Activated CD4-positive, alpha-beta T cell treated with anti-CD3 and anti-CD28 coated beads for 1 hour (primary cell): Measurements from ENCODE around the gene LRTM1.

Experiments
- DNase-seq: peaks from one replicate; pipeline ENCODE4 v3.0.0-alpha.2; 2020

The LRTM1 gene

DNA sequence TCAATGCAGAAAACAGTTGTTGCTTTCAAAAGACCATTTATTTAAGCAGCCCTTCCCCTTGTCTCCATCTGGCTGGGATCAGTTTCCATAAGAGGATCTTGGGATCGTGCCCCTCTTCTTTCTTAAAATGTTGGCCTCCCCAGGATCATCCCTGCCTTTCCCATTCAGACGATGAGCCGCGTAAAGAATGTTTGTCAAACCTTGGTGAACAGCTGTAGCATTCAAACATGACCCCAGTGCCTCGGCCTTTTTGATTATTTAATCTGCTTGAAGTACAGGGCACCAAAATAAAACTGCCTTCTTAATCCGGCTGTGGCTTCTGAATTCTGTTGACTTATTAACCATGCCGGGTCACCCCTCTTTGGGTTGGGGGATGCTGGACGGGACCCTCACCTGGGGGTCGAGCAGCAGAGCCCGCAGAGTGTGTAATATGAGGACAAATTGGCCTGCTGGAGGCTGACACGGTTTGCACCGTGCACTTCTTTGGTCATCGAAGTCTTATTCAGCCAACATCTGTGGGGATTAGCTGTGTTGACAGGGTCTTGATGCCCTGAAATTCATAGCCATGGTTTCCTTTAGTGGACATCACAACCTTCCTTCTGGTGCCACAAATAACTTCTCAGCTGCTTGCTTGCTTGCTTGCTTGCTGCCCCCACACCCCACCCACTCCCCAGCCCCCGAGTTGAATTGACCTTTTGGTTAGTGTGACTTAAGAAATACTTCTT lies at the start of gene LRTM1:
TSS of gene LRTM1 (minus strand) at position 14 of the 725 bp plus-strand sequence. CDS start 148 bp downstream, outside the sequence.
- no peak for DNase-seq

DNA sequence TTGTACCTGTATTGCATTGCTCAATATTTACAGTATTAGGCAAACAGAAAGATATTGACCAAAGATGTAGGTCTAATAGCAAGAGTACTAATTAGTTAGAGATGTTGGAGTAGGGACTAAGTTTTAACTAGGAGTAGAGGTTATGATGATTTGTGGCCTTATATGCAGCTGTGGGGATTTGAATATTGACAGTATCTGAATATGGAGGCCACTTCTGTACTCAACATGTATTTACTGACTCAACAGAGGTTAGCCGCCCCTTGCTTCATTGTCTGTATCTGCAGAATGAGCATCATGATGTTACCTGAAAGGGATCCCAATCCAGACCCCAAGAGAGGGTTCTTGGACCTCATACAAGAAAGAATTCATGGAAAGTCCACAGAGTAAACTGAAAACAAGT lies 49.6 kb upstream of the LRTM1 start:
- DNase-seq = no peak

- no peak for DNase-seq
Observed at GRCh38 chr3:54970895-54971294, 43.0 kb upstream of the LRTM1 start.

GRCh38 chr3:54969652-54970051 lies 41.8 kb upstream of the LRTM1 start:
- no peak for DNase-seq

- DNase-seq = no peak
Observed at GRCh38 chr3:54968546-54969172, 40.8 kb upstream of the LRTM1 start.

- DNase-seq = no peak
Observed at GRCh38 chr3:54967731-54968161, 39.9 kb upstream of the LRTM1 start.

DNA sequence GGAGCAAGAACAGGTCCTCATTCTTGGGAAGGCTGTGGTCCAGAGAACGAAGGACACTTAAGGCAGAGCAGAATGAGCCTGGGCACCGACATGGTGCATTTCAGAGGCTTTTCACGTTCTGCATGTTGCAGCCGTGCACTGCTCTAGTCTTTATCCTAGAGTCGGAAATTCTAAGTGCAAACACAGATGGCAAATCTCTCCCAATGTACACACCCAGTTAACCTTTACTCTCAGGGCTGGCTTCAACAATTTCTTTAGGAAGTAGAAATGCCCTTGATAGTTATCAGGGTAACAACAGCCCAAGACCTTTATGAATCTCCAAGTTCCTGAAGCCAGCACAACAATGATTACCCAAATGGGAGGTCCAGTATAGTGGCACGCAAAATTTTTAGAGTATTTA lies 39.1 kb upstream of the LRTM1 start:
- DNase-seq = no peak

GRCh38 chr3:54965746-54966145 lies 37.9 kb upstream of the LRTM1 start:
- DNase-seq = no peak

DNA sequence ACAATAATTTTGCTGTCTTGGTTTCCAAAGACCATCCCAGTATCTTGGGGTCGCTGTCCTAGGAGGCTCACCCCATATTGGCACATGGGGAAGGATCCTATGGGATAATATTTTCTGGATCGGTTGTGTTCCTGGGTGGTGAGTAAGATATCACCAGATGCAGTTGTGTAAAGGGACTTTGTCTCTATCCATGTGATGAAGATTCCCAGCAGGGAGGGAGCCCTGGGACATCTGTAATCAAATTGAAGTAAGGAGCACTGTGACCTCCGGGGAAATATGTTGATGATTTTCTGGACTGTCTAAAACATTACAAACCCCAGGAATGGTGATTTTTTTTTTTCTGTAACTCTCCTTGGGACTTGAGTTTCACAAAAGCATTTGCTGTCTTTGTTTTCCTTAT lies 36.2 kb upstream of the LRTM1 start:
- DNase-seq = no peak

DNA sequence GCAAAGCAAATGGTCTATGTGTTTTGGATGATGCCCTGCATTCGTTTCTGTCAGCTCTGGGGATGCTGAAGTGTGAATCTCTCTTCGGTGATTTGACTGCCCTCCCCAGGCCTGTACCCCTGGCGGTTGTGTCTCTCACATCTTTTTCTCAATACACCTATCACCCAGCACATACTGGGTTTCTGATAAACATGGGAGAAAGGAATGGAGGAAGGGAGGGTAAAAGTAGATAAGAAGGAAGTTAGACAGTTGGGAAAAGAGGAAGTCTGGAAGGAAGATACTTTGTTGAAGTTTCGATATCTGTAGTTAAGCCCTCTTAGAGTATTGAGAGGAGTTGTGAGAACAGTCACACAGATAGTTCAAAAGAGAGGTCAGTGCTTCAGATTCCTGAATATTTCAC lies 35.8 kb upstream of the LRTM1 start:
- no peak for DNase-seq

DNA sequence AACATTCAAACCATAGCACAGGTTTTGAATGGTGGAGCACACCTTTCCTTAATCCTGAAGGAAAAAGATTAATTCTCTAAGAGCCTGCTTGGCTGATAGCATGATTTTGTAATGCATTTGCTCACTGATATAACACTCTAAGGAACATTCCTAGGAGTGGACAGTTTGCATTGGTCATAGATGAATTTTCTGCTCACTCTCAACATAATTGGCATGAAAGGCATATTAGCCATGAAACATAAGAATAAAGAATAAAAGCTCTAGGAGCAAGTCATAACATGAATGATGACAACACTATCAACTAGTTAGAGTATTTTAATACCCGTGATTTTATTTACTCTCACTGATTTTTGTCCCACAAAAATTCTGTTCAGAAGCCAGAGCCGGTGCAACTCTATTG lies 34.3 kb upstream of the LRTM1 start:
- DNase-seq = no peak

DNA sequence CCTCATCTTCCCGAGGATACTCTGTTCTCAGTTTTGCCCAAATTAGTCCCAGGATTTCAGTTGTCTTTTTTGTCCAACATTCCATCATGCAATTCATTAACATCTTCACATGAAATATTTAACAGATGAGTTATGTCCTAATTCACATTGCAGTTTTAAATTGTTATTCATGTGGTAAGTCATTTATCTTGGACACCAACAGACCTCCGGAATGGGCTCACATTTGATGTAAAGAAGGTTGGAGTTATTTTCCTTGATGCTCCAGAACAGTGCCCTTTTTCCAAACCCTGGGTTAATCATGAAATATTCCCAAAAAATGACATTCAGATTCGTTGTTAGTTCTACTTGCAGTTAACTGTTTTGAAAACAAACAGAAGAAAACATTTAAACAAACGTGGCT lies 32.8 kb upstream of the LRTM1 start:
- no peak for DNase-seq

- no peak for DNase-seq
Observed at GRCh38 chr3:54960082-54960481, 32.2 kb upstream of the LRTM1 start.

- DNase-seq = no peak
Observed at GRCh38 chr3:54957711-54958110, 29.9 kb upstream of the LRTM1 start.

GRCh38 chr3:54955941-54956340 lies 28.1 kb upstream of the LRTM1 start:
- DNase-seq = no peak

GRCh38 chr3:54955496-54955895 lies 27.6 kb upstream of the LRTM1 start:
- DNase-seq = no peak

DNA sequence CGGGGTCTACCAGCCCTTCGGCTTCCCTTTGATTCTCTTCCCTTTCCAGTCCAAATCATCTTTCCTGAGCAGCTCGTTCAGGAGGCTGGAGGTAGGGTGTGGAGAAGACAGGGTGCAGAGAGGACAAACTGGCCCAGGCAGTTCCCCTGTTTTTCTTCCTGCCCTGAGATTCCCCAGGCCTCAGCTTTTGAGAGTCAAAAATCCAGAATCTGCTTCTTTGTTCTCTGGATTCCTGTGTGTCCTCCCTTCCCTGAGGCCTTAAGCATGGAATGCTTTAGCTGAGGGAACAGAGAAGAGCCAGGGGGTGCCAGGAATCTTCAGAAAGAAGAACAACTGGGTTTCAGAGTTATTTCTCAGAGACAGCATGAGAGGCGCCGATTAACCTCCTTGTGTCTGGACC lies 26.7 kb upstream of the LRTM1 start:
- no peak for DNase-seq

DNA sequence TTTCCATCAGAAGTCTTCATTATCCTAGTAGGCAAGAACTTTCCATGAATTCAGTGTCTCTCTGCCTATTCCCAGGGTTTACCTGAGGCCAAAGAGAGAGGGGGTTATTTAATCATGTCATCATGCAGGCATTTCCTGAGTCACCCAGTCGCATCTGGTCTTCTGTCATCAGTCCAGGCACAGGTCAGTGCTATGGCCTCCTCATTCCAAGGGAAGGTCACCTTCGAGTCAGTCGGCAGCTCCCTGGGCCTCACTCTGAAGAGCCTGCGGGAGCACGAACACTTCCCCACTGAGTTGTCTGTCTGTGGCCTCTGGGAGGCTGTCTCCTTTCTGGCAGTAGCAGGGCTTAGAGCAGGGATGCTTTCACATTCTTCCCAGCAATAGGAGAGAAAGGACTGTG lies 26.2 kb upstream of the LRTM1 start:
- DNase-seq = no peak

DNA sequence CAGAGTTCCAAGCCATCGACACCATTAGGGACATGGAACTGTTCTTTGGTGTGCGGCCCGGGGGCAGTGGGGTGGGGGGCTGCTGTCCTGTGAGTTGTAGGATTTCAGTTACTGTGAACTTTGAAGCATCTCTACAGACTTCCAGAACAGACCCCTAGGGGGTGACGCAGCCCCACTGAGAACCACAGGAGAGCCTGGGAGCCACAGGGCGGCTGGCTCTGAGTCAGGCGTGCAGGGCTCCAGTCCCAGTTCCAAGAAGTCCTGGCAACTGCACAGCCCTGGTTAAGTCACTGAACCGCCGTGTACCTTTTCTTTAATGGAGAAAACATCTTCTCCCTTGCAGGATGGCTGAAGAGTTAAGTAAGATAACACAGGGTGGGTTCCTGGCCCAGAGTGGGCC lies 23.5 kb upstream of the LRTM1 start:
- no peak for DNase-seq

DNA sequence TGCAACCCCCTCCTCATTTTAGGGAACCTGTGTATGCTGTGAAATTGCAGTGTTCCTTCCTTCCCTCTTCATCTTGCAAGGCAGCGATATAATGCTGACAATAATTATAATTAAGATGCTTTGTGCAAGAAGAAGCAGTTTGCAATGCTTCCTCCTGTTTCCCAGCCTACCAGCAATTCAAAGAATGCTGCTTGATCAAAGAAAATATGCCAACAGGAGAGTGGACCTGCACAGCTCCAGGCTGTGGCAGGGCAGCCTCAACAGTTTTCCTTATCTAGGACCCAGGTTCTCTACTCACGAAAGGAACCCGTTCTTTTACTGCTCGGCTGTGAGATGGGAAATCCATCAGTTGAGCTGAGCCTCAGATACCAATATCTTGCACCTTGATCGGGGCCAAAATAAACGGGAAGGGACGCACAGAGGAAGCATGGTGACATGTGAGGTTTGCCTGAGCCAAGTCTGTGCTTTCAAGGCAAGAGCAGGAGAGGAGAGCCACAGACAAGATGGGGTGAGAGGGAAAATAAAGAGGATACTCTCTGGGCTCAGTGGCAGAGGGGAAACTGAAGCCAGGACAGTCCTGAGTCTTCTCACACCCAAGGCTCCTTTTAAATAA lies 22.6 kb upstream of the LRTM1 start:
- DNase-seq = no peak

GRCh38 chr3:54949491-54950044 lies 21.7 kb upstream of the LRTM1 start:
- no peak for DNase-seq

GRCh38 chr3:54941690-54942362 lies 14.0 kb upstream of the LRTM1 start:
- no peak for DNase-seq

GRCh38 chr3:54940971-54941370 lies 13.1 kb upstream of the LRTM1 start:
- DNase-seq = no peak
